ENCODE results near the gene CLIC4.
A peak's percentile ranks its signal among the peaks of the same experiment; 100 is the strongest.

Gene CLIC4

GRCh38 chr1:24861821-24862727 lies 116.8 kb downstream of the CLIC4 start:
- H3K4me1 ChIP-seq (ENCODE audit: control extremely low read depth in 1 of 4, control insufficient read depth in 4 of 4, insufficient read depth in 4 of 4, low read length in 3 of 4): peaks cover 2 to 40% (median 21%) of the 10 kb centered on the region in 4 experiments
- DNase-seq: no peak
- H3K36me3 ChIP-seq (ENCODE audit: control insufficient read depth in 4 of 4, insufficient read depth in 4 of 4, low read length in 3 of 4): peaks cover 0 to 16% (median 10%) of the 10 kb centered on the region in 4 experiments
- H3K9me3 ChIP-seq (ENCODE audit: control extremely low read depth in 1 of 5, control insufficient read depth in 4 of 5, insufficient read depth in 2 of 5, low read depth in 1 of 5, low read length in 4 of 5): no peaks in the 10 kb centered on the region
- ChIA-PET POLR2A (no interaction called here), CTCF (interaction anchor here (0.6 to 4.1 kb wide), 5 partner anchors 12 to 35 kb away, joined by 3 to 22 read pairs (median 3); no protein-coding TSS in a partner anchor)
- H3K27ac ChIP-seq (ENCODE audit: insufficient read depth in 1 of 2, low read depth in 1 of 2, low read length in 2 of 2, poor library complexity in 1 of 2, severe bottlenecking in 2 of 2): no peak overlapping the region
- H3K4me3 ChIP-seq (ENCODE audit: control insufficient read depth in 1 of 7, extremely low read depth in 1 of 7, insufficient read depth in 4 of 7, low read depth in 2 of 7, low read length in 6 of 7): no peak overlapping the region
- WGBS (ENCODE audit: insufficient coverage): 91% methylated on average over 25 of the region's 28 CpGs
- H3K27me3 ChIP-seq (replicated peaks in 2 of 5; ENCODE audit: control insufficient read depth in 4 of 5, insufficient read depth in 5 of 5, low read length in 4 of 5): no peaks in the 10 kb centered on the region

GRCh38 chr1:24862775-24863483 lies 117.7 kb downstream of the CLIC4 start:
- WGBS (ENCODE audit: insufficient coverage): 93% methylated on average over 12 of the region's 12 CpGs
- peaks cover 2 to 43% (median 27%) of the 10 kb centered on the region in 4 experiments for H3K4me1 ChIP-seq (ENCODE audit: control extremely low read depth in 1 of 4, control insufficient read depth in 4 of 4, insufficient read depth in 4 of 4, low read length in 3 of 4)
- DNase-seq: no peak
- H3K27me3 ChIP-seq (replicated peaks in 2 of 5; ENCODE audit: control insufficient read depth in 4 of 5, insufficient read depth in 5 of 5, low read length in 4 of 5): no peaks in the 10 kb centered on the region
- no peak overlapping the region for H3K27ac ChIP-seq (ENCODE audit: insufficient read depth in 1 of 2, low read depth in 1 of 2, low read length in 2 of 2, poor library complexity in 1 of 2, severe bottlenecking in 2 of 2)
- peaks cover 0 to 24% (median 14%) of the 10 kb centered on the region in 4 experiments for H3K36me3 ChIP-seq (ENCODE audit: control insufficient read depth in 4 of 4, insufficient read depth in 4 of 4, low read length in 3 of 4)
- CTCF ChIA-PET: interaction anchor here (1.3 to 4.1 kb wide), 3 partner anchors 12 to 34 kb away, joined by 3 to 22 read pairs (median 3); no protein-coding TSS in a partner anchor
- POLR2A ChIA-PET: no interaction called here
- H3K9me3 ChIP-seq (ENCODE audit: control extremely low read depth in 1 of 5, control insufficient read depth in 4 of 5, insufficient read depth in 2 of 5, low read depth in 1 of 5, low read length in 4 of 5): no peaks in the 10 kb centered on the region
- no peak overlapping the region for H3K4me3 ChIP-seq (ENCODE audit: control insufficient read depth in 1 of 7, extremely low read depth in 1 of 7, insufficient read depth in 4 of 7, low read depth in 2 of 7, low read length in 6 of 7)

GRCh38 chr1:24864370-24864777 lies 119.1 kb downstream of the CLIC4 start:
- Histone ChIP-seq H3K4me1 (ENCODE audit: control extremely low read depth in 1 of 4, control insufficient read depth in 4 of 4, insufficient read depth in 4 of 4, low read length in 3 of 4) (peaks cover 0 to 49% (median 33%) of the 10 kb centered on the region in 4 experiments), H3K9me3 (ENCODE audit: control extremely low read depth in 1 of 5, control insufficient read depth in 4 of 5, insufficient read depth in 2 of 5, low read depth in 1 of 5, low read length in 4 of 5) (no peaks in the 10 kb centered on the region), H3K27me3 (replicated peaks in 2 of 5; ENCODE audit: control insufficient read depth in 4 of 5, insufficient read depth in 5 of 5, low read length in 4 of 5) (no peaks in the 10 kb centered on the region), H3K4me3 (ENCODE audit: control insufficient read depth in 1 of 7, extremely low read depth in 1 of 7, insufficient read depth in 4 of 7, low read depth in 2 of 7, low read length in 6 of 7) (peak overlapping the region in 3 of 7 experiments; percentile 8 to 52 (median 33)), H3K27ac (ENCODE audit: insufficient read depth in 1 of 2, low read depth in 1 of 2, low read length in 2 of 2, poor library complexity in 1 of 2, severe bottlenecking in 2 of 2) (no peak overlapping the region), H3K36me3 (ENCODE audit: control insufficient read depth in 4 of 4, insufficient read depth in 4 of 4, low read length in 3 of 4) (peaks cover 0 to 24% (median 14%) of the 10 kb centered on the region in 4 experiments)
- ChIA-PET CTCF (interaction anchor here (0.8 to 4.1 kb wide), 7 partner anchors 8 to 65 kb away, joined by 3 to 22 read pairs (median 3); no protein-coding TSS in a partner anchor), POLR2A (interaction anchor here (0.6 to 1.0 kb wide), 3 partner anchors 10 to 234 kb away, joined by 3 to 4 read pairs (median 3); no protein-coding TSS in a partner anchor)
- peak in 2 of 3 donors; percentile 64 to 69 for DNase-seq
- 11% methylated on average over 7 of the region's 8 CpGs for WGBS (ENCODE audit: insufficient coverage)

DNA sequence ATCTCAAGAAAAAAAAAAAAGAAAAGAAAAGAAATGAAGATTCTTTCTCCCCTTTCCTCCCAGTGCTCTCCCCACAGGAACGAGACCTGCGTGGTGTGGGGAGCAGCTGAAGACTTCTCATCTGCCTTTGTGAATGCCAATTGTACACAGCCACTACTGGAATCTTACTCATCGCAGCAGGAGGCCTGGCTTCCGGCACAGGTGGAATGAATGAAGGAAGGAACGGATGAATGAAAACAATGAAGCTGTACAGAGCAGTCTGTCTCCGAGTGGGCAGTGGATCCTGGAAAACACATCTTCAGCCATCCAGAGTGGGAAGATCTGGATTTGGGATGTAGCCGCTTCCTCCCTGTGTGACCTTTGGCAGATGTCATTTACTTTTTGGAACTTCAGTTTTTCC lies 119.9 kb downstream of the CLIC4 start:
- Histone ChIP-seq H3K9me3 (ENCODE audit: control extremely low read depth in 1 of 5, control insufficient read depth in 4 of 5, insufficient read depth in 2 of 5, low read depth in 1 of 5, low read length in 4 of 5) (no peaks in the 10 kb centered on the region), H3K36me3 (ENCODE audit: control insufficient read depth in 4 of 4, insufficient read depth in 4 of 4, low read length in 3 of 4) (peaks cover 0 to 24% (median 14%) of the 10 kb centered on the region in 4 experiments), H3K27ac (ENCODE audit: insufficient read depth in 1 of 2, low read depth in 1 of 2, low read length in 2 of 2, poor library complexity in 1 of 2, severe bottlenecking in 2 of 2) (no peak overlapping the region), H3K27me3 (replicated peaks in 2 of 5; ENCODE audit: control insufficient read depth in 4 of 5, insufficient read depth in 5 of 5, low read length in 4 of 5) (no peaks in the 10 kb centered on the region), H3K4me3 (ENCODE audit: control insufficient read depth in 1 of 7, extremely low read depth in 1 of 7, insufficient read depth in 4 of 7, low read depth in 2 of 7, low read length in 6 of 7) (no peak overlapping the region), H3K4me1 (ENCODE audit: control extremely low read depth in 1 of 4, control insufficient read depth in 4 of 4, insufficient read depth in 4 of 4, low read length in 3 of 4) (peaks cover 0 to 56% (median 41%) of the 10 kb centered on the region in 4 experiments)
- ChIA-PET CTCF (interaction anchor here (1.0 to 4.1 kb wide), 3 partner anchors 14 to 32 kb away, joined by 3 to 22 read pairs (median 4); no protein-coding TSS in a partner anchor), POLR2A (interaction anchor here (0.7 to 1.0 kb wide), 2 partner anchors 9 to 17 kb away, joined by 3 to 4 read pairs; no protein-coding TSS in a partner anchor)
- no peak for DNase-seq
- WGBS (ENCODE audit: insufficient coverage): 96% methylated on average over 6 of the region's 7 CpGs

- DNase-seq: no peak
- Histone ChIP-seq H3K9me3 (ENCODE audit: control extremely low read depth in 1 of 5, control insufficient read depth in 4 of 5, insufficient read depth in 2 of 5, low read depth in 1 of 5, low read length in 4 of 5) (no peaks in the 10 kb centered on the region), H3K36me3 (ENCODE audit: control insufficient read depth in 4 of 4, insufficient read depth in 4 of 4, low read length in 3 of 4) (peaks cover 0 to 24% (median 14%) of the 10 kb centered on the region in 4 experiments), H3K27me3 (replicated peaks in 2 of 5; ENCODE audit: control insufficient read depth in 4 of 5, insufficient read depth in 5 of 5, low read length in 4 of 5) (no peaks in the 10 kb centered on the region), H3K27ac (ENCODE audit: insufficient read depth in 1 of 2, low read depth in 1 of 2, low read length in 2 of 2, poor library complexity in 1 of 2, severe bottlenecking in 2 of 2) (no peak overlapping the region), H3K4me3 (ENCODE audit: control insufficient read depth in 1 of 7, extremely low read depth in 1 of 7, insufficient read depth in 4 of 7, low read depth in 2 of 7, low read length in 6 of 7) (no peak overlapping the region), H3K4me1 (ENCODE audit: control extremely low read depth in 1 of 4, control insufficient read depth in 4 of 4, insufficient read depth in 4 of 4, low read length in 3 of 4) (peaks cover 0 to 61% (median 45%) of the 10 kb centered on the region in 4 experiments)
- ChIA-PET POLR2A (no interaction called here), CTCF (interaction anchor here (4.1 kb wide), 1 partner anchor 32 kb away, joined by 22 read pairs; no protein-coding TSS in a partner anchor)
- 96% methylated on average over 3 of the region's 3 CpGs for WGBS (ENCODE audit: insufficient coverage)
Observed at GRCh38 chr1:24865587-24865986, 120.3 kb downstream of the CLIC4 start.

- CTCF ChIA-PET: no interaction called here
- DNase-seq: no peak
- H3K4me1 ChIP-seq (ENCODE audit: control extremely low read depth in 1 of 4, control insufficient read depth in 4 of 4, insufficient read depth in 4 of 4, low read length in 3 of 4): peaks cover 2 to 69% (median 53%) of the 10 kb centered on the region in 4 experiments
Observed at GRCh38 chr1:24866211-24867083, 121.2 kb downstream of the CLIC4 start.

More at GRCh38 chr1:24866211-24867083, 121.2 kb downstream of the CLIC4 start:
- H3K27me3 ChIP-seq (replicated peaks in 2 of 5; ENCODE audit: control insufficient read depth in 4 of 5, insufficient read depth in 5 of 5, low read length in 4 of 5): no peaks in the 10 kb centered on the region
- no peak overlapping the region for H3K4me3 ChIP-seq (ENCODE audit: control insufficient read depth in 1 of 7, extremely low read depth in 1 of 7, insufficient read depth in 4 of 7, low read depth in 2 of 7, low read length in 6 of 7)
- POLR2A ChIA-PET: no interaction called here
- H3K36me3 ChIP-seq (ENCODE audit: control insufficient read depth in 4 of 4, insufficient read depth in 4 of 4, low read length in 3 of 4): peaks cover 0 to 22% (median 14%) of the 10 kb centered on the region in 4 experiments
- H3K9me3 ChIP-seq (ENCODE audit: control extremely low read depth in 1 of 5, control insufficient read depth in 4 of 5, insufficient read depth in 2 of 5, low read depth in 1 of 5, low read length in 4 of 5): no peaks in the 10 kb centered on the region
- WGBS (ENCODE audit: insufficient coverage): 87% methylated on average over 15 of the region's 17 CpGs
- no peak overlapping the region for H3K27ac ChIP-seq (ENCODE audit: insufficient read depth in 1 of 2, low read depth in 1 of 2, low read length in 2 of 2, poor library complexity in 1 of 2, severe bottlenecking in 2 of 2)
